ENCODE results near the gene ZCCHC24.

ZCCHC24 gene

DNA sequence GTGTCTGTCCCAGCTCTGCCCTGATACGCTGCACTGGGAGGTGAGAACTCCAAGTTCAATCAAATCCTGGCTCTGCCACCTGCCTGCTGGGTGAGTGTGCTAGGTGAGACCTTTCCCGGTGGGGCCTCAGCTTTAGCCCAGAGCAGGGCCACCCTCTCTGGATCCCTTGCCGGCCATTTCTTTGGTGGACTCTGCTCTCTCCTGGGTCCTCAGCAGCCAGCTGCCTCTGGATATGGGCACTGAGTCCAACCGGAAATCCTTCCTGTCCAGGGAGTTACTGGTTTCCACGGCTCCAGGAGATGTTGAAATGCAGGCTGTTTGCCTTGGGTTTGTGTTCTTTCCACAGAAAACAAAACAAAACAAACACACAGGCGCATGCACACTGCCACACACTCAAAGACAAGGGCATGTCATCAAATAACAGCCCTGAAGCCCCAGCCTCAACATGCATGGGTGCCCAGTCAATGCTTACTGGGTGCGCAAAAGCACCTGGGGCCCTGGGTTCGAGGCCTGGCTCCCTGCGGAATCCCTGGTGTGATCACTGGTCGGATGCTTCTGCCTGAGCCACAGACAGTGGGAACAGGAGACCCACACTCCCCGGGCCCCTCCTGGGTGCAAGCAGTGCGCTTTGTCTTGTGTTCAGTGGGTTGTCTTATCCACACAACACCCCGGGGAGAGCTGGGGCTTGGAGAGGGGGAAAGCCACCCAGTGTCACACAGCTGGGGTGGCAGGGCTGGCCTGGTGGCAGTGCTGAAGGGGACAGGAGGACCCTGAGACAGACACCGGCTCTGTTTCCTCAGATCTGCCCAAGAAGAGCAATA lies 65.1 kb downstream of the ZCCHC24 start:
- DNase-seq: no peak

DNA sequence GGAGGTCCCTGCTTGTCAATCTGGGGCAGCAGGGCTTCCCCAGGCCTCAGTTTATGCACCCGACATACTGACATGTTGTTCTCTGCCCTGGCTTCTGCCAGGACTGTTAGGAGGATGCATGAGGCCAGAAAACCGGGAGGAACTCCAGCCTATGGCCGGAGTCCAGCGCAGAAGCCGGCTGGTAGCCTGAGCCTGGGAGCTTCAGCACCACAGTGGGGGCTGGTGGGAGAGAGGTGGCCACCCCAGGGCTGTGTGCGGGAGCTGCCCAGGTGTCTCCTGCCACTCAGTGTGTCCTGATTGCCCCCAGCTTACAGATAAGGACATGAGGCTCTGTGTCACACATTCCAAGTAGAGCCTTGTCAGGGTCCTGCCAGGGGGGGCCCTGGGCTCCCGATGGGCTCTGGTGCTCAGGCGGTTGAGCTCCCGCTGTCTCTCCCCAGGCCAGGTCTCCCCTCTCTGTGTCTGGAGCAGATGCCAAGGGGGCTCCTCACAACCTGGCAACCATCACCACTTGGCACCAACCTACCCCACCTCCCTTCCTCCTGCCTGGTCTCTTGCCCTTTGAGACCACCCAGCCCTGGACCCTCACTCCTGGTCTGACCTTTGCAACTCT lies 65.8 kb downstream of the ZCCHC24 start:
- no peak for DNase-seq

DNA sequence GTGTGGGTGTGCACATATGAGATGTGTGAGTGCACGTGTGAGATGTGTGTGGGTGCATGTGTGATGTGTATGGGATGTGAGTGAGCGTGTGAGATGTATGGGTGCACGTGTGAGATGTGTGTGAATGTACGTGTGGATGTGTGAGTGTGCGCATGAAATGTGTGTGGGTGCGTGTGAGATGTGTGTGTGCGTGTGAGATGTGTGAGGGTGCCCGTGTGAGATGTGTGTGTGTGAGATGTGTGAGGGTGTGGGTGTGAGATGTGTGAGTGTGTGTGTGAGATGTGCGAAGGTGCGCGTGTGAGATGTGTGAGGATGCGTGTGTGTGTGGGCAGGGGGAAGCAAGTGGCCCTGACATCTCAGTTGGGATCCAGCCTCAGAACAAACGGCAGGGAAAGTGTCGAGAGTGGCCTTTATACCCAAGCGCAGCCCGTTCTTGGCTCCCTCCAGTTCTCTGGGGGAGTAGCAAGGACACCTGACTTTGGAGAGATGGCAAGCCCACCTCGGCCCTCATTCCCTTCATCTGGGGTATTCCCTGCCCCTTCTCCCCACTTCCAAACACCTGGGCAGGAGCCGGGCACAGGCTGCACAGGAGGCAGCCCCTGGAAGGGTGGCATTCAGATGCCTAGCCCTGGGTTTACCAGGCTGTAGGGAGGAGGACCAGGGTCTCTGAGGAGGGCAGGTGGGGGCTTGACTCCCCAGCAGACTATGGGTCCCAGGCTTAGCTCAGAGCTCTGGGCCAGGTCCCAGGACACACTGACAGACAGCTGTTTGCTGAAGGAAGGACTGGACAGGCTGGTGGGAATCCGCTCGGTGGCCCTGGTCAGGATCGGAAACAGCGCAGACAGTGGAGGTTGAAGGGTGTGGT lies 66.5 kb downstream of the ZCCHC24 start:
- no peak for DNase-seq

DNA sequence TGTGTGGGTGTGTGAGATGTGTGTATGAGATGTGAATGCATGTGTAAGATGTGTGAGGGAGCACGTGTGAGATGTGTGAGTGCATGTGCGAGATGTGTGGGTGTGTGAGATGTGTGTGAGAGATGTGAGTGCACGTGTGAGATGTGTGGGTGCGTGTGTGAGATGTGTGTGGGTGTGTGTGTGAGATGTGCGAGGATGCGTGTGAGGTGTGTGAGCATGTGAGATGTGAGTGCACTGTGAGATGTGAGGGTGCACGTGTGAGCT lies 67.1 kb downstream of the ZCCHC24 start:
- DNase-seq: no peak

DNA sequence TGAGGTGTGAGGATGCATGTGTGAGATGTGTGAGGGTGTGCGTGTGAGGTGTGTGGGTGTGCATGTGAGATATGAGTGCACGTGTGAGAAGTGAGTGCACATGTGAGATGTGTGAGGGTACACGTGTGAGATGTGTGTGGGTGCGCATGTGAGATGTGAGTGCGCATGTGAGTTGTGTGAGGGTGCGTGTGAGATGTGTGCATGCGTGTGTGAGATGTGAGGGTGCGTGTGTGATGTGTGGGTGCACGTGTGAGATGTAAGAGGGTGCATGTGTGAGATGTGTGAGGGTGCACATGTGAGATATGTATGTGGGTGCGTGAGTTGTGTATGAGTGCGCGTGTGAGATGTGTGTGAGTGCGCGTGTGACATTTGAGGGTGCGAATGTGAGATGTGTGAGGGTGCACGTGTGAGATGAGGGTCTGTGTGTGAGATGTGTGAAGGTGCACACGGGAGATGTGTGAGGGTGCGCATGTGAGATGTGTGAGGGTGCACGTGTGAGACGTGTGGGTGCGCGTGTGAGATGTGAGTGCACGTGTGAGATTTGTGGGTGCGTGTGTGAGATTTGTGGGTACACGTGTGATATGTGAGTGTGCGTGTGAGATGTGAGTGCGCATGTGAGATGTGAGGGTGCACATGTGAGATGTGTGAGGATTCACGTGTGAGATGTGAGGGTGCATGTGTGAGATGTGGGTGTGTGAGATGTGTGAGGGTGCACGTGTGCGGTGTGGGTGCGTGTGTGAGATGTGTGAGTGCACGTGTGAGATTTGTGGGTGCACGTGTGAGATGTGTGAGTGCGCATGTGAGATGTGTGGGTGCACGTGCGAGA lies 67.7 kb downstream of the ZCCHC24 start:
- DNase-seq: no peak

DNA sequence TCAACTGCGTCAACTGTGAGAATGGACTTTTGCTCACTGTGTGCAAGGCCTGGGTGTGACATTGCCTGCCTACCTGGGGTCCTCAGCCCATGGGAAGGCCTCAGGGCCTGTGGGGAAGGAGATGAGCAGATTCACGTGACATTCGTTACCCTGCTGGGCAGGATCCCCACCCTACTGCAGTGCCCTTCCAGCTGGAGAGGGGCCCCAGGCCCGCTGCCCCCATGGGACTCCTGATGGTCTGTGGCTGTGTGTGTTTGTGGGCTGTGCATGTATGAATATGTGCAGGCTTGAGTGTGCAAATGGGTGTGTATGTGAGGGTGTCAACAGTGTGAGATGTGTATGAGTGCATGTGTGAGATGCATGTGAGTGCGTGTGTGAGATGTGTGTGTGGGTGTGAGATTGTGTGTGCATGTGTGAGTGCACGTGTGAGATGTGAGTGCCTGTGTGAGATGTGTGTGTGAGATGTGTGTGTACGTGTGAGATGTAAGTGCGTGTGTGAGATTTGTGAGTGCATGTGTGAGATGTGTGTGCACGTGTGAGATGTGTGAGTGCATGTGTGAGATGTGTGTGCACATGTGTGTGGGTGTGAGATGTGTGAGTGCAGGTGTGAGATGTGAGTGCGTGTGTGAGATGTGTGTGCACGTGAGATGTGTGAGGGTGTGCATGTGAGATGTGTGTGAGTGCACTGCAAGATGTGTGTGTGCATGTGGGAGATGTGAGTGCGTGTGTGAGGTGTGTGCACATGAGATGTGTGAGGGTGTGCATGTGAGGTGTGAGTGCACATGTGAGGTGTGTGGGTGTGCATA lies 68.5 kb downstream of the ZCCHC24 start:
- DNase-seq: no peak

DNA sequence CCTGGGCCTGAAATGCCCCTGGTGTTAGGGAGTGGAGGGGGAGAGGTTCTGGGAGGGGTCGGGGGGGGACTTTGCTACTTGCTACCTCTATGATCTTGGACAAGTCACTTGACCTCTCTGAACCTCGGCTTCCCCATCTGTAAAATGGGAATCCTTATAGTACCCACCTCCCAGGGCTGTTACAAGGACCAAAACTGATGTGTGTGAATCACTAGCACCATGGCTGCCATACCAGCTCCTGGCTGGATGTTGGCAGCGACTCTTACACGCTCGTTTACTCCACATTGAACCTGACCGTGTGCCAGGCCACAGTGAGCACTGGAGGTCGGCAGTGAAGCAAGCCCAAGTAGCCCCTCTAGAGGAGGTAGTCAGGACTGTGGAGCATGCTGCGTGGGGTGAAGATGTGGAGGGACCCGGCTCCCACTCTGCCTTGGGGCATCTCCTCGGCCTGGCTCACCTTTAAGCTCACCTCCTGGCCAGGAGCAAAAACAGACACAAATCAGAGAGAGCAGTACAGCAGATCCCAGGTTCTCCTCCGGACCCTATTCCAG lies 69.3 kb downstream of the ZCCHC24 start:
- no peak for DNase-seq

DNA sequence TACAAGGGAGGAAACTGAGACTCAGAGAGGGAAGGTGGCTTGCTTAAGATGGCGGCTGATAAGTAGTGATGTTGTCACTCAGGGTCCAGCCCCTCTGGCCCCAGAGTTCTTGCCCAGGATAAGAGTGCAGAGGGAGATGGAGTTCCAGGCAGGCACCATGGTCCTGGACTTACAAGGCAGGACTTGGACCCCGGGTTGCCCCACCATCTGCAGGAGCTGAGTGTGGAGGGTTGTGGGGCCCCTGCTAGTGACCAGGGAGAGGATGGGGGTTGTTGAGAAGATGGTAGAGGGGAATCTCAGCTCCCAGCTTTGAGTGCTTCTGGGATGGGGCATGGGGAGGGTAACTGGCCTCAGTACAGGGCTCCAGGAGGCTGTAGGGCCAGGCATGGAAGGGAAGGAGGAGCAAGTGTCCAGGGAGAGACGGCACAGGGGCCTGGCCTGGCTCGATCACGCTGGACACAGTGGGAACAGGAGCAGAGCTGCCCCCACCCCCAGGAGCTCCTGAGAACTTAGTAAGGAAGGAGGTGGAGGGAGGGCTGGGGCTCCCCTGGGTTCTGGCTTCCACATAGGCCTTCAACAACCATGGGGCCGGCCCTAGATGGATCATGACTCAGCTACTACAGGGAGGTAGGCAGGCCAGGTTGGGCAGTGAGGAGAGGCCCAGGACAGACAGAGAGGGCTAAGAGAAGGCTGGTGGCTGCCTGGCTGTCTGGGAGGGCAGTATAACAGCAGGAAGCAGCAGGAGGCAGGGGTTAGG lies 69.9 kb downstream of the ZCCHC24 start:
- no peak for DNase-seq

DNA sequence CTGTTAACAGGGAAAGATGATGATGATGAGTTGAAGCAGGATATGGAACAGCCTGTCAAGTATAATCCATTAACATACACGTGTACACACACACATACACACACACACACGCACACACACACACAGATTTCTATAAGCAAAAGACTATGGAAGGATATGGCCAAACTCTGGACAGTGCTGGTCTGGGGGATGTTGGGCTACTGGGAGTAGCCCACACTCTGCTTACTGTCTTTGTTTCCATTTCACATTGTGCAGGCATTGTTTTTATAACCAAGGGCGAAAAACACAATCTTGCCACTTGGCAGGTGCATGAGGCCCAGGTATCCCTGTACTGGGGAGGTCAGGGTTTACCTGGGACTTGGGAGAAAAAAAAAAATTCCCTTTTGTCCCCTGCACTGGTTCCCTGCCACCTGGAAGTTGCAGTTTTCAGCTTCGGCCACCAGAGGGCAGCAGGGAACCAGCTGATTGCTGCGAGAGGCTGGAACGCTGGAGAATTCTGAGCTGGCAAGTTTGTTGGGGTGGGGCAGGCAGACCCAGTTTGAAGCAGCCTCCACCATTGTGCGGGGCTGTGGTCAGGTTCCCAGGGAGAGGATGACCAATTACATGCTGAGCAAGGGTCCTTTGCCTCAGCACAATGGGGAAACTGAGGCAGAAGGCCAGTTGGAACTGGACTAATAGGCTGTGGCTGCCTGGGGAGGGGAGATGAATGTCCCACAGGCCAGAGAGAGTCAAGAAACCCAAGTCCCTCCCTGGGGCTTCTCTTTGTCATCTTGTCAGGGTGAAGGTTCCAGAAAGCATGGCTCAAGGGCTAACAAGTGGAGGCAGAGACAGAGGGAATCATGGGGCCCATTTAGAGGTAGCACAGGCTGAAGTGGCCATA lies 70.9 kb downstream of the ZCCHC24 start:
- peak; percentile 22 for DNase-seq

DNA sequence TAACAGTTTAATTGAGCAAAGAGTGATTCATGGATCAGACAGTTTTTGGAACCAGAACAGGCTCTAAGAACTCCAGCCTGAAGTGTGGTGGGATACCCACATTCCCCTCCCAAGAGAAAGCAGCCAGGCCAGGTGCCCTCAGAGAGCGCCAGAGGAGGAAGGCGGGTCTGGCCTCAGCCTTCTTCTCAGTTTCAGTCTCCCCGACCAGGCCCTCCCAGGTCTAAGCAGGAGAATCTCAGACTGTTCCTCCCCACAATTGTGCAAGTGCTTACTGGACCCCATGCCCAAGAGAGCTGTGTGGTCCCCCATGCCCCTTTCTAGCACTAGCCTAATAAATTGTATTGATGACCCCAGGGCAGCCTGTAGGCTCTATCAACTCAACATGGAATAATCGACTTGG lies 72.6 kb downstream of the ZCCHC24 start:
- DNase-seq: no peak

DNA sequence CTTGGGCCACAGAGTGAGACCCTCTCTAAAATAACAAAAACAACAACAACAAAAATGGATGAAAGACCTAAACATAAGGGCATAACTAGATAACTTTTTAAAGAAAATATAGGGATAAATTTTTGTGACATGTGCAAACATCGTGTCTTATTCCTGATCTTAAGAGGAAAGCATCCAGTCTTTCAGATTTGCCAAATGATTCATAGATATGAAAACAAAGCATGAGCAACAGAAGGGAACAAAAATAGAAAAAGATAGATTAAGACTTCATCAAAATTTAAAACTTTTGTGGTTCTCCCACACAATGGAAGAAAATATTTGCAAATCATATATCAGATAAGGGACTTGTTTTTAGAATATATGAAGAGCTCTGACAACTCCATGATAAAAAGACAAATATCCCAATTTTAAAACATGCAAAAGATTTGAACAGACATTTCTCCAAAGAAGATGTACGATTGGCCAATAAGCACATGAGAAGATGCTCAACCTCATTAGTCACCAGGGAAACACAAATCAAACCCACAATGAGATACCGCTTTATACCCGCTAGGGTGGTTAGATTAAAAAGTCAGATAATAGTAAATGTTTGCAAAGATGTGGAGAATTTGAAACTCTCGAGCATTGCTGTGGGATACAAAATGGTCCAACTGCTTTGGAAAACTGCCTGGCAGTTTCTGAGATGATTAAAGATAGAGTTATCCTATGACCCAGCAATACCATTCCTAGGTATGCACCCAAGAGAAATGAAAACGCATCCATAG lies 77.8 kb downstream of the ZCCHC24 start:
- no peak for DNase-seq

DNA sequence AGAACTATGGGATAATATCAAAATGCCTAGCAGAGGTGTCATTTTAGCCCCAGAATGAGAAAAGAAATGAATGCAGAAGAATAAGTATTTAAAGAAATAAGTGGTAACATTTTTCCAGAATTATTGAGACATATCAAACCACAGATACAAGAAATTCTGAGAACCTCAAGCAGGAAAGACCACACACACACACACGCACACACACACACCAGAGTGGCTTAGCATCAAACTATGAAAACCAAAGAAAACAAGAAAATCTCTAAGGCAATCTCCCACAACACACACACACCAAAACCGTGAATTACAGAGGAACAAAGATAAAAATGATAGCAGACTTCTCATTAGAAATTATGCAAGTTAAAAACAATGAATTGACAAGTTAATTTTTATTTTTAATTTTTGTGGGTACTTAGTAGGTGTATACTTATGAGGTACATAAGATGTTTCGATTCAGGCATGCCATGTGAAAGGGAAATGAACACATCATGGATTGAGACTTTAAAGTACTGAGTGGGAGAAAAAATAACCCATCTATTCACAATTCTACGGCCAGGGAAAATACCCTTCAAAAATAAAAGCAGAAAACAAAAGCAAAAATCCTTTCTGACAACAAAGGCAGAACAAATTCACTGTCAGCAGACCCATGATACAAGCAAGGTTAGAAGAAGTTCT lies 83.6 kb downstream of the ZCCHC24 start:
- DNase-seq: peak; percentile 11

DNA sequence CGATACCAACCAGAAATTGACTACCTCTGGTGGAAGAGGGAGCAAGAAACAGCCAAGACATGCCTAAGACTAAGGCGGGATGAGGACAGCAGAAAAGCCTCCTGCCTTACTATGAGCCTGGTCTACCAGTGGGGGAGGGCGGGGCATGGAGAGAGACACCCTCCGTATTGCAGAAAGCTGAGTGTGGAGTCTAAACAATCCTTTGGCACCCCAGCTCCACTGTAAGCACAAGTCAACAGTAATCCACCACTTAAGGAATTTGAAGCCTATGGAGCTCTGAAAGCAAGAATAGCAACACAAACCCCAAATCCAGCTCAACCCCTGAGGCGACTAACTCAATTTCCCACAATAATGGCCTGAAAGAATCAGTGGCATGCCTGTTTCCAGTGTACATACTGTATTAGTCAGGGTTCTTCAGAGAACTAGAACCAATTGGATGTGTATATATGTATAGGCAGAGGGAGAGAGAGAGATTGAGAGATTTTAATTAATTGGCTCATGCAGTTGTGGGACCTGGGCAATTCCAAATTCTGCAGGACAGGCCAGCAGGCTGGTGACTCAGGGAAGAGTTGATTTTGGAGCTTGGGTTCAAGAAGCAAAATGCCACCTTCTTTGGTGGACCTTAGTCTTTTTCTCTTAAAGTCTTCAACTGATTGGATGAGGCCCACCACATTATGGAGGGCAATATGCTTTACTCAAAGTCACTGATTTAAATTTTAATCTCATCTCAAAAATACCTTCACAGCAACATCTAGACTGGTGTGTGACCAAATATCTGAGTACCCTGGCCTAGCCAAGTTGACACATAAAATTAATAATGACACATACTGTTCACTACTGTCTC lies 84.7 kb downstream of the ZCCHC24 start:
- DNase-seq: no peak

DNA sequence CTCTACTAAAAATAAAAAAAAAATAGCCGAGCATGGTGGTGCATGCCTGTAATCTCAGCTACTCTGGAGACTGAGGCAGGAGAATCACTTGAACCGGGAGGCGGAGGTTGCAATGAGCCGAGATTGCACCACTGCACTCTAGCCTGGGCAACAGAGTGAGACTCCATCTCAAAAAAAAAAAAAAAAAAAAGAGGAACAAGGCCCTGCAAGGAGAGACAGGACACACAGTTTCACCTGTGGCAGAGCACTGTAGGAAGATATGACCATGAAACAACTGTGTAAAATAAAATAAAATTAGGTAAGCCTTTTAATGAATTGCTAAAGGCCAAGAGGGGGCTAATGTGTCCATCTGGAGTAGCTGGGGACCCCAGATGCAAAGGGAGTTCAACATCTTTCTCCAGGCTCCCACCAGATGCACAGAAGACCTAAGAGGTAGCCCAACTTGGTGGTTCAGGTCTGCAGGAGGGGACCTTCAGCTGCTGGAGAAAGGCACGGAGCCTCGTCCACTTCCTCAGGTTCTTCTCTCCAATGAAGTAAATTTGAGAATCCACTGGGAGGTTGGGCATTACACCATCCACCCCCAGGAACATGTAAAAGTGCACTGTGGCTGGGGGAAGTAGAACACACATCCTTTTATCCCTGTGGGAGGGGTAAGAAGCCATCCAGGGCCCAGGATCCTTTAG lies 85.5 kb downstream of the ZCCHC24 start:
- no peak for DNase-seq

DNA sequence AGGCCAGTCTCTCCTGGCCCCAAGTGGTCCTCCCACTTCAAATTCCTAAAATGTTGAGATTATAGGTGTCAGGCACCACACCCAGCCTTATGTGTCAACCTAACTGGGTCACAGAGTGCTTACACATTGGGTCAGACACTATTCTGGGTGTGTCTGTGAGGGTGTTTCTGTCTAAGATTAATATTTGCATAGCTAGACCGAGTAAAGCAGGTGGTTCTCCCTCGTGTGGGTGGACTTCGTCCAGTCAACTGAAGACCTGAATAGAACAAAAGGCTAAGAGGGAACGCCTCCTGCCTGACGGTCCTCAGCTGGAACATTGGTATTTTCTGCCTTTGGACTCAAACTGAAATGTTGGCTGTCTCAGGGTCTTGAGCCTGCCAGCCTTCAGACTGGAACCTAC lies 86.6 kb downstream of the ZCCHC24 start:
- no peak for DNase-seq

DNA sequence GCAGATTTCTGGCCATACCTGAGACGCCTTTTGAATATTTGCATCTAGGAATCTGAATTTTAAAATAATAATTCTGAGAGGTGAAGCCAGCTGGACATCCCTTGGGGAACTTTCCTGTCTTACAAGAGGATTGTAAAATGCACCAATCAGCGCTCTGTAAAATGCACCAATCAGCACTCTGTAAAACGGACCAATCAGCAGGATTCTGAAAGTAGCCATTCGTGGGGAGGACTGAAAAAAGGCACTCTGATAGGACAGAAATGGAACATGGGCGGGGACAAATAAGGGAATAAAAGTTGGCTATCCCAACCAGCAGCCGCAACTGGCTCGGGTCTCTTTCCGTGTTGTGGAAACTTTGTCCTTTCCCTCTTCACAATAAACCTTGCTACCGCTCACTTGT lies 88.2 kb downstream of the ZCCHC24 start:
- DNase-seq: no peak

DNA sequence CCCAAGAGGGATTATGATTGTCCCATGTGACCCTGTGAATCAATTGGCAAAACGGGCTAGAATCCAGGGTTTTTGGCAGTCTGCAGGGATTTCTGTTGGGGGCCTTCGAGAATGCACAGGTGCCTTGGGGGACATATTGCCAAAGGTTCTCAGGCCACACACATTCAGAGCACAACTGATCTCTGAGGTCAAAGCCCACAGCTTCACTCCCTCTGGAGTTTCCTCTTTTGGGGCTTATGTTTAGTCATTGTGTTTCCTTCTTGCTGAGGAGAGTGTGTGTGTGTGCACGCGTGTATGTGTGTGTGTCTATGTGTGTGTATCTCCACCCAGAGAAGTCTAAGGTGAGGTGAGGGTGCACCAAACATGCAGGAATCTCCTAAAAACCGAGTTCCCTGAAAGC lies 89.3 kb downstream of the ZCCHC24 start:
- peak; percentile 77 for DNase-seq

Data from GDM1 (cell line).